ENCODE data around the gene TMEM41B. TPM values are rescaled to one million over a fixed set of nuclear protein-coding genes. Genes with fewer than 3 reads are reported as not detected.

TMEM41B gene
- total RNA-seq, 1 donor from 2014 or later = 26.7 TPM

- intact Hi-C loops (cut with DNase I) = no loop called here
- no peaks in the 10 kb centered on the region for H3K4me1 ChIP-seq
- DNase-seq (ENCODE audit: low spot score in 2 of 2) = no peak
- H3K4me3 ChIP-seq = no peak overlapping the region
- peaks cover 0 to 28% of the 10 kb centered on the region in 2 donors for H3K36me3 ChIP-seq
- H3K9me3 ChIP-seq = no peaks in the 10 kb centered on the region
- no peaks in the 10 kb centered on the region for H3K27me3 ChIP-seq
- no peak for TF ChIP-seq CTCF (IDR thresholded peaks at IDR 0.05)
- H3K27ac ChIP-seq = no peak overlapping the region
Observed at GRCh38 chr11:9285850-9286587, 28.4 kb downstream of the TMEM41B start.

- intact Hi-C loops (cut with DNase I) = no loop called here
- Histone ChIP-seq H3K9me3 (no peaks in the 10 kb centered on the region), H3K27me3 (no peaks in the 10 kb centered on the region), H3K4me3 (peak overlapping the region in 1 of 2 donors; percentile 7), H3K36me3 (peaks cover 0 to 16% of the 10 kb centered on the region in 2 donors), H3K4me1 (no peaks in the 10 kb centered on the region), H3K27ac (no peak overlapping the region)
- no peak for DNase-seq (ENCODE audit: low spot score in 2 of 2)
- no peak for TF ChIP-seq CTCF (IDR thresholded peaks at IDR 0.05)
Observed at GRCh38 chr11:9280655-9281301, 33.6 kb downstream of the TMEM41B start.

GRCh38 chr11:9277176-9277575 lies 37.2 kb downstream of the TMEM41B start:
- no peaks in the 10 kb centered on the region for H3K27me3 ChIP-seq
- TF ChIP-seq CTCF (IDR thresholded peaks at IDR 0.05) = no peak
- DNase-seq (ENCODE audit: low spot score in 2 of 2) = no peak
- H3K27ac ChIP-seq = no peak overlapping the region
- H3K36me3 ChIP-seq = peaks cover 0 to 5% of the 10 kb centered on the region in 2 donors
- no peak overlapping the region for H3K4me3 ChIP-seq
- intact Hi-C loops (cut with DNase I) = no loop called here
- H3K4me1 ChIP-seq = no peaks in the 10 kb centered on the region
- H3K9me3 ChIP-seq = no peaks in the 10 kb centered on the region

- intact Hi-C loops (cut with DNase I) = no loop called here
- no peak for DNase-seq (ENCODE audit: low spot score in 2 of 2)
- H3K4me1 ChIP-seq = no peaks in the 10 kb centered on the region
- no peak overlapping the region for H3K4me3 ChIP-seq
- H3K9me3 ChIP-seq = no peaks in the 10 kb centered on the region
- no peaks in the 10 kb centered on the region for H3K27me3 ChIP-seq
- TF ChIP-seq CTCF (IDR thresholded peaks at IDR 0.05) = no peak
- no peaks in the 10 kb centered on the region for H3K36me3 ChIP-seq
- H3K27ac ChIP-seq = no peak overlapping the region
Observed at GRCh38 chr11:9276571-9276970, 37.8 kb downstream of the TMEM41B start.

- no peaks in the 10 kb centered on the region for H3K4me1 ChIP-seq
- intact Hi-C loops (cut with DNase I) = no loop called here
Observed at GRCh38 chr11:9274499-9275258, 39.7 kb downstream of the TMEM41B start.

More at GRCh38 chr11:9274499-9275258, 39.7 kb downstream of the TMEM41B start:
- Histone ChIP-seq H3K27me3 (no peaks in the 10 kb centered on the region), H3K4me3 (no peak overlapping the region), H3K36me3 (no peaks in the 10 kb centered on the region), H3K9me3 (no peaks in the 10 kb centered on the region), H3K27ac (no peak overlapping the region)
- no peak for DNase-seq (ENCODE audit: low spot score in 2 of 2)
- TF ChIP-seq CTCF (IDR thresholded peaks at IDR 0.05) = no peak
